D721Med (cell line): Measurements from ENCODE around the gene GPR62.

Source experiments
- DNase-seq: peaks from one replicate; pipeline ENCODE4 v3.0.0; 2011; ENCODE audit warnings: low spot score; ENCODE audit not compliant: insufficient read length
- FAIRE-seq: peaks from 2 replicates; lab custom pipeline; 2011; peaks lifted over from hg19 to GRCh38; lab: Jason Lieb, UNC
- TF ChIP-seq, protein P1 (sequence below): IDR thresholded peaks from 2 replicates; pipeline ENCODE4 v1.5.1; 2012; ENCODE audit warnings: mild to moderate bottlenecking, control low read depth; ENCODE audit not compliant: insufficient read depth; ENCODE audit errors: missing control alignments

GPR62 gene

DNA sequence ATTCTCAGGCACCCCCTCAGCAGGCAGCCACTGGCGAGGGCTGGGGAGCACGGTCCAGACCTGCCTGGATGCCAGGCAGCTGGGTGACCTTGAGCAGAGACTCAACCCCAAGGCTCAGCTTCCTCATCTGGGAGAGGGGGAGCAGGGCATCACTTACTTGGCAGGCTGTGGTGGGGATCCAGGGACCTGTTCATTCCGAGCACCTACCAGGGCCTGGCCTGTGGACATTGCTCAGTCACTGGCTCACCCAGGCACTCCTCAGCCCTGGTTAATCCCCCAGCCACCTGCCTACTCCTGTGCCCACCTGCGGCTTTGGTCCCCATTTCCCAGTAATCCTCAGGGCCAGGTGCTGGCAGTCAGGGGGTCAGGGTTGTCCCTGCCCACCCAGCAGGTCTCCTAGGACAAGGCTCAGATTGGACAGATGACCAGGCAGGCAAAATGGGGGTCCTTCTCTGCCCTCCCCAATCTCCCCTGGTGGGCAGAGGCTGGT, 49.8 kb downstream of the GPR62 start:
- DNase-seq (no peak), FAIRE-seq (no peak)
- TF ChIP-seq, protein P1, sequence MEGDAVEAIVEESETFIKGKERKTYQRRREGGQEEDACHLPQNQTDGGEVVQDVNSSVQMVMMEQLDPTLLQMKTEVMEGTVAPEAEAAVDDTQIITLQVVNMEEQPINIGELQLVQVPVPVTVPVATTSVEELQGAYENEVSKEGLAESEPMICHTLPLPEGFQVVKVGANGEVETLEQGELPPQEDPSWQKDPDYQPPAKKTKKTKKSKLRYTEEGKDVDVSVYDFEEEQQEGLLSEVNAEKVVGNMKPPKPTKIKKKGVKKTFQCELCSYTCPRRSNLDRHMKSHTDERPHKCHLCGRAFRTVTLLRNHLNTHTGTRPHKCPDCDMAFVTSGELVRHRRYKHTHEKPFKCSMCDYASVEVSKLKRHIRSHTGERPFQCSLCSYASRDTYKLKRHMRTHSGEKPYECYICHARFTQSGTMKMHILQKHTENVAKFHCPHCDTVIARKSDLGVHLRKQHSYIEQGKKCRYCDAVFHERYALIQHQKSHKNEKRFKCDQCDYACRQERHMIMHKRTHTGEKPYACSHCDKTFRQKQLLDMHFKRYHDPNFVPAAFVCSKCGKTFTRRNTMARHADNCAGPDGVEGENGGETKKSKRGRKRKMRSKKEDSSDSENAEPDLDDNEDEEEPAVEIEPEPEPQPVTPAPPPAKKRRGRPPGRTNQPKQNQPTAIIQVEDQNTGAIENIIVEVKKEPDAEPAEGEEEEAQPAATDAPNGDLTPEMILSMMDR: no peak

DNA sequence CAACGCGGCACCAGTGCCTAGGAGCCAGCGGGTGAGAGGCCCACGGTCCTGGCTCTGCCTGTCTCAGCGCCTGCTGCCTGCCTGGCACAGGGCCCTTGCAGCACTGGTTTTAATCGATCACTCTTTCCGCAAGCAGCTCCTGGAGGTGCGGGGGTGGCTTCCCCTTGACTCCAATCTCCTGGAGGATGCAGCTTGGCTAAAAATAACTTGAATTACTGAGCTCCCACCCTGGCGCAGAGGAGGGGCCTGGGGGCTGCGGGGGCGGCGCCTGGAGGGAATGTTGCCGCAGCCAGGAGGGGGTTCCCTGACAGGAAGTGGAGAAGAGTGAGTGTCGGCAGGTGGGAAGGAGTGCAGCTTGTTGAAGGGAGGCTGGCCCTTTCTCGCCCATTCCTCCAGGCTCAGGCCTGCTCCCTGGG, 50.4 kb downstream of the GPR62 start:
- no peak for DNase-seq

DNA sequence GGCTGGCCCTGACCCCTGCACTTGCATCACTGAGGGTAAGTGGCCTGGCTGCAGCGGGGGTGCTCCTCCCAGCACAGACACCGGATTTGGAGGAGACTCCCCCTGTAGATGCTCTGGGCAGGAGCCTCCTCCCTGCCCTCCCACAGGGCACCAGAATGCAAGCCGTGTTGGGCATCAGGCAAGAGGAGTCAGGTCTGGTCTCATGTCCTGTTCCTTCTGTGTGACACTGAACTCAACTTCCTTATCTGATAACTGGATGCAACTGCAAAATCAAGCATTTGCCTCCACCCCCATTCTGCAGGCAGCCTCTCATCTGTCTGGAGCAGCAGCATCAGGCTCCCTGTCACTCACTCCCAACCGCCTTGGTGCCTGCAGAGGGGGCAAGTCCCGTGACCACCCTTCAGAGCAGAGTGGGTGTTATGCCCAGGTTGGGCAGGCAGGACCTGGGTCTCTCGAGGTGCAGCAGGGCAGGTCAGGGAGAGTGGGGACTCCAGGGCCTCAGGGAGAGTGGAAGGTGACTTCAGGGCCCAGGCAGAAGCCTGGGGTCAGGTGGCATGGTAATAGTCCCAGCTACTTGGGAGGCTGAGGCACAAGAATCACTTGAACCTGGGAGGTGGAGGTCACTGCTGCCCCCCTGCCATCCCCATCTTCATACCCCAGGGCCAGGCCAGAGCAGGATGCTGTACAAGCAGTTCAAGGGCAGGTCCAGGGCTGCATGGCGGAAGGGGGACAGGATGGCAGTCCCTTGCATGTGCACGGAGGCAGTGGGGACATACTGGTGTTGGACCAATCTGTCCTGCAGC, 51.0 kb downstream of the GPR62 start:
- DNase-seq (no peak), FAIRE-seq (no peak)
- TF ChIP-seq, protein P1: no peak

More for the DNA sequence above, 50.4 kb downstream of the GPR62 start:
- no peak for FAIRE-seq
- TF ChIP-seq, protein P1: no peak

DNA sequence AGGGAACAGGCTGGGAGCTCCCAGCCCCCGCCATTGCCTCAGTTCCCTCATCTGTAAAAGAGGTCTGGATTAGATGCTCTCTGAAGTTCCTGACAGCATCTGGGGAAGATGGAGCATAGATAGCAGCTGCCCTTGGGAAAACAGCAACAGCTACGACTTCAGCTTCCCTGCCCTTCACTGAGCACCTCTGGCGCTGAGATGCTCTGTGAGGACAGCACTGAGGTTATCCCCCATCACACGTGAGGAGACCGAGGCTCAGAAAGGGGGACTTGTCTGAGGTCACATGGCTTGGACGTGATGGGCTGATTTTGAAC, 51.6 kb downstream of the GPR62 start:
- DNase-seq: no peak
- TF ChIP-seq, protein P1: no peak
- FAIRE-seq: no peak
